ENCODE data around the gene SKA2. TPM values are rescaled to one million over a fixed set of nuclear protein-coding genes. Genes with fewer than 3 reads are reported as not detected.

Gene SKA2
- total and polyA plus RNA-seq, 10 of the 15 experiments (the other 5 are each of a cell fraction or from before 2014, with no cell fraction given): 40.3 to 137 (median 112) TPM

- 81% methylated on average over 6 of the region's 6 CpGs for WGBS (ENCODE audit: insufficient coverage, insufficient replicate concordance, low lambda C conversion rate, missing lambda C conversion rate)
- Histone ChIP-seq H3K9ac (ENCODE audit: control insufficient read depth, insufficient read depth, low read length) (no peak overlapping the region), H3K9me3 (replicated peaks; ENCODE audit: control insufficient read depth, insufficient read depth, low read length) (no peaks in the 10 kb centered on the region), H3K79me2 (ENCODE audit: control insufficient read depth, insufficient read depth, low read length) (no peaks in the 10 kb centered on the region), H3K4me2 (ENCODE audit: control insufficient read depth, insufficient read depth) (no peak overlapping the region), H3K4me1 (ENCODE audit: control insufficient read depth, insufficient read depth, low read length) (no peaks in the 10 kb centered on the region), H2AFZ (ENCODE audit: control insufficient read depth, low read depth, low read length) (no peak overlapping the region), H3K27me3 (replicated peaks in 1 of 2; ENCODE audit: control insufficient read depth in 2 of 2, insufficient read depth in 2 of 2, low read length in 1 of 2) (no peaks in the 10 kb centered on the region), H4K20me1 (ENCODE audit: control insufficient read depth, insufficient read depth) (no peaks in the 10 kb centered on the region), H3K27ac (ENCODE audit: control insufficient read depth, insufficient read depth) (no peak overlapping the region), H3K4me3 (no peak overlapping the region), H3K36me3 (ENCODE audit: control insufficient read depth in 2 of 2, insufficient read depth in 2 of 2, low read length in 1 of 2) (peaks cover 1 to 7% of the 10 kb centered on the region in 2 experiments)
- FAIRE-seq: no peak
- peak; percentile 82 for ATAC-seq
- in situ Hi-C loops (cut with MboI): no loop called here
- ChIA-PET SMC1A (ENCODE audit: uncharacterized antibody, unreplicated experiment) (no interaction called here), POLR2A (interaction anchor here (1.0 kb wide), 1 partner anchor 59 kb away, joined by 3 read pairs; no protein-coding TSS in a partner anchor), RAD21 (ENCODE audit: unreplicated experiment) (no interaction called here), CTCF (interaction anchor here (1.3 kb wide), 1 partner anchor 99 kb away, joined by 4 read pairs; no protein-coding TSS in a partner anchor)
- no TSS peak for BruUV-seq (replicated peaks)
- intact Hi-C loops (cut with micrococcal nuclease; ENCODE audit: unreplicated experiment): no loop called here
- DNase-seq (ENCODE audit: low read depth, low spot score): peak; percentile 11
- TF ChIP-seq POLR2AphosphoS2 (IDR thresholded peaks at IDR 0.05; ENCODE audit: low read depth, low read length): no peak
- TF ChIP-seq MLLT1 (IDR thresholded peaks at IDR 0.05): 0 out of 2 replicates have a peak, but pooled peaks have one; percentile 19
- TF ChIP-seq ZNF622 (IDR thresholded peaks at IDR 0.05): no peak
- TF ChIP-seq ZBTB40 (IDR thresholded peaks at IDR 0.05; ENCODE audit: borderline replicate concordance): no peak
- peak; percentile 83; the same call in 1 of the 3 replicates for TF ChIP-seq POU2F2 (IDR thresholded peaks at IDR 0.05; ENCODE audit: borderline replicate concordance, low read depth, low read length)
- TF ChIP-seq RUNX3 (IDR thresholded peaks at IDR 0.05; ENCODE audit: low read length): peak; percentile 26; the same call in 1 of the 2 replicates
- TF ChIP-seq NBN (IDR thresholded peaks at IDR 0.05): peak; percentile 45; the same call in 1 of the 2 replicates
- TF ChIP-seq SMARCA5 (IDR thresholded peaks at IDR 0.05): no peak
- TF ChIP-seq NR2F1 (conservative IDR thresholded peaks at IDR 0.05): peak; percentile 50; the same call in 1 of the 2 replicates
- no peak for TF ChIP-seq BCL3 (IDR thresholded peaks at IDR 0.05; ENCODE audit: borderline replicate concordance, insufficient read depth, low read depth, low read length, poor library complexity, severe bottlenecking)
- no peak for TF ChIP-seq ZNF384 (IDR thresholded peaks at IDR 0.05; ENCODE audit: borderline replicate concordance, low read depth, low read length)
- TF ChIP-seq BMI1 (IDR thresholded peaks at IDR 0.05; ENCODE audit: borderline replicate concordance): no peak
- peak; percentile 65 for TF ChIP-seq MTA2 (IDR thresholded peaks at IDR 0.05; ENCODE audit: low read depth)
- no peak for TF ChIP-seq CHD2 (IDR thresholded peaks at IDR 0.05; ENCODE audit: borderline replicate concordance, low read depth, low read length)
- TF ChIP-seq ZBTB33 (IDR thresholded peaks at IDR 0.05): no peak
- TF ChIP-seq ZBED1 (IDR thresholded peaks at IDR 0.05; ENCODE audit: borderline replicate concordance): no peak
- TF ChIP-seq SIN3A (IDR thresholded peaks at IDR 0.05; ENCODE audit: low read depth, low read length): no peak
Observed at GRCh38 chr17:59067756-59068155, 87.2 kb downstream of the SKA2 start.
